ENCODE measurements around the gene SPDYA. TPM values are rescaled to one million over a fixed set of nuclear protein-coding genes. Genes with fewer than 3 reads are reported as not detected.

SPDYA gene
- polyA plus RNA-seq, 1 donor: 1.2 TPM

DNA sequence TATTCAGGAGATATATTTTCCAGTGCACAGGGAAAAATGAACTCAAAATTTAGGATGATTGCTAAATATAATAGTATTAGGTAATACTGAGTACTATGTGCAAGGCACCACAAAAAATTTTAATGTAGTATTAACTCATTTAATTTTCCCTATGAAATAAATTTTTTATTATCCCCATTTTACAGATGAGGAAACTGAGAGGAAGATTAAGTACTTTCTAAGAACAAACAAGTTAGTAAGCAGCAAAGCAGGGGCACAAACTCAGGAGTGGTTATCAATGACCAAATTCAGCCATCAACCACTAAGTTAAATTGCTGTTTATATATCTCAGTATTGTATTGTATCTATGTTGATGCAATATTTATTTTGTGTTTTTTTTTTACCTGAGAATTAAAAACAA, 14.2 kb downstream of the SPDYA start:
- no peak for DNase-seq (ENCODE audit: low read depth)

DNA sequence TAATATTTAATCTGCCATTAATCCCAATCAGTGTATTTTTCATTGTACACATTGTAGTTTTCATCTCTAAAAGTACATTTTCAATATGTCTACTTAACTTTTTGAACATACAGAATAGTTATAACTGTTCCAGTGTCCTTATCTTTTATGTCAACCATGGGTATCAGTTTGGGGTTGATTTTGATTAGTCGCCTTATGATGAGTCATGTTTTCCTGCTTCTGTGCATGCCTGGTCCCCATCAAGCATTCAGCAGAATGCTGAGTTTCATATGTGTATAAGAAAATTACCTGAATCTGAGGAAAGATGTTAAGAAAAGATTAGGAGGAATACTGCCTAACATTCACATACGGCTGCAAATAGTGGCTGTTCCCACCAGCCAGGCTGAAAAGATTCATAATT, 17.7 kb downstream of the SPDYA start:
- no peak for DNase-seq (ENCODE audit: low read depth)

DNA sequence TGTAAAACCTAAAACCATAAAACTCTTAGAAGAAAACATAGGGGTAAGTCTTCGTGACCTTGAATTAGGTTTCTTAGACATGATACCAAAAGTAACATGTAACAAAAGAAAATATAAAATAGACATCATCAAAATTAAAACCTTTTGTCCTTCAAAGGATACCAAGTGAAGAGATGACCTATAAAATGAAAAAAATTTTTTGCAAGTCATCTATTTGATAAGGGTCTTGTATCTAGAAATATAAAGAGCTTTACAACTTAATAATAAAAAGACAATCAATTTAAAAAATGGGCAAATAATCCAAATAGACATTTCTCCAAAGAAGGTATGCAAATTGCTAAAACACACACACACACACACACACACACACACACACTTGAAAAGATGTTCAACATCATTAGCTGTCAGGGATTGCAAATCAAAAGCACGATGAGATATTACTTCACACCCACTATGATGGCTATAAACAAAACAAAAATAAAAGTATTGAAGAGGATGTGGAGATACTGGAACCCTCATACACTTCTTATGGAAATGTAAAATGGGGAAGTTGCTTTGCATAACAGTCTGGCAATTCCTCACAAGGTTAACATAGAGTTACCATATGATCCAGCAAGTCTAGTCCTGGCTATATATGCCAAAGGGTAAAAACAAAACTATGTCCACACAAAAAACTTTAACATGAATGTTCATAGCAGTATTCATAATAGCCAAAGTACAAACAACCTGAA, 23.3 kb downstream of the SPDYA start:
- no peak for DNase-seq (ENCODE audit: low read depth)

DNA sequence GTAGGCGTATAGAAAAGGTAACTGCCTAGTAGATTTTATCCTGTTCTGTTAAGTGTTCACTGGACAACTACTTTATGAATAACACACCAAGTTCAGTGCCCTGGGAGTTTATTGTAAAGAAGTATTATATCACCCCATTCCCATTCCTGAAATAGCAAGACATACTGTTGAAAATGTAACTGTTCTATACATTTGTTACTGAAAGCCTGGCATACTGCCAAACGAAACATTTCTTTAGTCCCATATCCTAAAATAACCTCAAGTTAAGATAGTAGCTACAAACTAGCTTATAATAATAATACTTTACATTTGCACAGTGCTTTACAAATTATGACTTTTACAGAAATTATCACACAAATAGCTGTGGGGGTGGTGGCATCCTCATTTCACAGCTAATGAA, 25.1 kb downstream of the SPDYA start:
- no peak for DNase-seq (ENCODE audit: low read depth)

DNA sequence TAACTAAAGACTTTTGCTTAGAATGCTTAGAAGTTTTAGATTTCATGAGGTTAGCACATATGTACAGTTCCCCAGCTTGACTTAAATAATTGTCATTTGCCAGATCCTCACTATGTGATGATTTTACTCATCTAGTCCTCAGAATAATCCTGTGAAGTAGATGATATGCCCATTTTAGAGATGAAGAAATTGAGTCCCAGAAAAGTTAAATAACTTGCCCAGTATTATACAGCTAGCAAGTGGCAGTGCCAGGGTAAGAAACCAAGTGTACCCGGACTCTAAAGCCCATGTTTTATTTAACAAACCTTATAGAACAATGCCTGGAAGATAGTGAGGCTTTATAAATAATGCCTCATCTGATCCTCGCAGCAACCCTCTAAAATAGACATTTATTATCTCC, 28.3 kb downstream of the SPDYA start:
- DNase-seq (ENCODE audit: low read depth): no peak

DNA sequence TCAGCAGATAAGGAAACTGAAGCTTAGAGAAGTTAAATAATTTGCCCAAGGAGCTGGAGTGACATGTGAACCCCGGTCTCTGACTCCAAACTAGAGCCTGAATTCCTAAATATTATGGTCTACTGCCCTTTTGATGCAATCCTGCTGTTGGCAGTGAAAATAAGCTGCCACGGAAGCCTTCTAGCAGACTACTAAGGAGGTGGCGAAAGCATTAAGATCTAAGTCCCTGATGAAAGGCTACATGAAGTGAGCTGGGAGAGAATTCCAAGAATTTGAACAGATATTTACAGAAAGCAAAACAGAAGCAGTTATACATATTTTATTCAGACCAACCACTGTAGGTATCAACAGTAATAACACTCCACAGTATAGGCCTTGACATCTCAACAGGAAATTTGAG, 31.4 kb downstream of the SPDYA start:
- no peak for DNase-seq (ENCODE audit: low read depth)

DNA sequence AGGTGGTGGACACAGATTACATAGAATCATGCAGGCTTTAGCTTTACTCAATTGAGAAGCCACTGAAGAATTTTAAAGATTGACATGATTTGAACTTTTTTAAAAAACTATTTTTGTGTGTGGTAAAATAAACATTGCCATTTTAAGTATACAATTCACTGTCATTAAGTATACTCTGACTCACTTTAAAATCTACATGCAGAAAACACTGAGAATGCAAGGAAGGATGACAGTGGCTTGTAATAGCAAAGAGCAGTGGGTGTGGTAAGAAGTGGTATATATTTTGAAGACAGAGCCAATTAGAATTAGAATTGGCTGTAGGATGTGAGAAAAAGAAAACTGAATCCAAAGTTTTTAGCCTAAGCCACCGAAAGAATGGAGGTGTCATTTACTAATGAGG, 44.6 kb downstream of the SPDYA start:
- DNase-seq (ENCODE audit: low read depth): no peak

DNA sequence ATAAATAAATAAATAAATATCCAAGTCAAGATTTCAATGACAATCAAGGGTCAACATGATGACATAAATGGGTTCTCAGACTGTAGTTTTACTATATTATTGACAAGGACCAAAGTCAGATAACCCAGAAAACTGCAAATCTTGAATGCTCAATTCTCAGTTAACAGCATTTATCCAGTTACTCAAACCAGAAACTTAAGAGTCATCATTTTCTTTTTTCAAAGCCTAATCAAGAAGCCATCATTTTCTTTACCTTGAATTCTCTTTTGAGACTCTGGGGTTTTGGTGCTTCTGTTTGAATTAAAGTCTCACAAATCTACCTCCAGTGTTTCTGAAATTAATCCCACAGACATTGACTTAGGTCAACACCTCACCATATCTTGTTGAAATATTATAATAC, 45.3 kb downstream of the SPDYA start:
- DNase-seq (ENCODE audit: low read depth): no peak

DNA sequence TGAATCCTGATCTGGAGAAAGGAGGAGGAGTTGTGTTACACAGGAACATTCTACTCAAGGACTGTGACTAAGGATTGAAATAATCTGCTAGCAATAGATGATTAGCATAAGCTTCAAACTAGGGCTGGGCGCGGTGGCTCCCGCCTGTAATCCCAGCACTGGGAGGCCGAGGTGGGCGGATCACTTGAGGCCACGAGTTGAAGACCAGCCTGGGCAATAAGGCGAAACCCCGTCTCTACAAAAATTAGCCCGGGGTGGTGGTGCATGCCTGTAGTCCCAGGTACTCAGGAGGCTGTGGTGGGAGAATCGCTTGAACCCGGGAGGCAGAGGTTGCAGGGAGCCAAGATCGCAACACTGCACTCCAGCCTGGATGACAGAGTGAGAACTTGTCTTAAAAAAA, 58.0 kb downstream of the SPDYA start:
- DNase-seq (ENCODE audit: low read depth): no peak

DNA sequence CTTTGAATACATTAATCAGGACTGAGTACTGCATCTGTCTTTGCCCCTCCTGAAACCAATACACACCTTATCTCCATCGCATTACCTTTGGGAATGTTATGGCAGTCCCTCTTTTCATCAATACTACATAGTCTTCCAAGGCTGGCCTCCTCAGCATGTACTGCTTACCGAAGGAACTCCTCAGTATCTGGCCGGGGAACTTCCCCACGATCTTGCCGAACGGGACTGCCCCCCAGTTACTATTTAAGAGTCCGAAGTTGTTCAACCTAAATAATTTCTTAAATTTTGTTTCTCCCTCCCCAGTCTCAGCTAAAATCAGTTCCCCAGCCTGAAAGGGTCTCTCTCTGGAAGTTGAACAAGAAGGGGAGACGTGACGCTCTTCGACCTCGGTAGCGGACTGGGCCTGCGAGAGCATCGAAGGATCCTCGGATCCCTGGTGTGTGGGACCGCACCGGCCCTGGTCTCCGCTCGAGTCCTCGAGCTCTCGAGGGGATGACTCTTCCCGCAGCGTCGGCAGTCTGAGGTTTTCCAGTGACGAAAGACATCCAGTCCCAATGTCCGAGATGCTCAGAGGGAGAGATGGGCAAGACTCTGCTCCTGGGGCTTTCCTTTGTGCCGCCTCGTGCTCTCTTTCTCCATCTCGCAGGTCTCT, 59.0 kb downstream of the SPDYA start:
- DNase-seq (ENCODE audit: low read depth): no peak

DNA sequence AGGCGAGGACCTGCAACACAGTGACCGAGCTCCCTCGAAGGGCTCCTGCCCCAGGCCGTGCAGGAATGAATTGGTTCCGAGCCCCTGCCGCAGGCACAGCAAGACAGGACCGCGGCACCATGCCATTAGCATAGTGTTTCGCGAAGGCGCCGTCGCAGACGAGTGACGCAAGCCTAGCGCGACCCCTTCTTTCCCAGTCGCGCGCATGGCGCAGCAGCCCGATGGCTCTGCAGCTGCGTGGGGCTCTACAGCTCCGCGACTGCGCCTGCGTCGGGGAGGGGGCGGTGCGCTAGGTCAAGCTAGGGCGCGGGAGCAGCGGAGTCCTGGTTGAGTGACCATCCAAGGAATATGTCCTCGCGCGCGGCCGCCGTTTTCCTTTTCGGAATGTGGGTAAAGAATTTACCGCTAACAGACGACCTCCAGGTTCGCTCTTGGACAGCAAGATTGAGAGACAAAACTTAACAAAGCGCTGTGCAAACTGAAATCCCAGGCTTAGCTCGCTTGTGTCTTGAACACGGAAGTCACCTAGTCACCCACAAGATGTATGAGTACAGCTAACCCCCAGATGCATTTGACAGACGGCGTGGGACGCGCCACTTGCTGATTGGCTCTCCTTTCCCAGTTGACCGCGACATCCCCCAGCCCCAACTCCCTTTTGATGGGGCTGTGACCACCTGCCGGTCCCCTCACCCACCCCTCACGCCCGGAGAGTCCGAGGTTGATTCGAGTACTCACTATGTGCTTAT, 59.7 kb downstream of the SPDYA start, which contains the start of gene TRMT61B:
Gene TRMT61B (minus strand): TSS at position 164 of the 746 bp plus-strand sequence. CDS start 32 bp downstream, at position 132.
- DNase-seq (ENCODE audit: low read depth): peak; percentile 94

DNA sequence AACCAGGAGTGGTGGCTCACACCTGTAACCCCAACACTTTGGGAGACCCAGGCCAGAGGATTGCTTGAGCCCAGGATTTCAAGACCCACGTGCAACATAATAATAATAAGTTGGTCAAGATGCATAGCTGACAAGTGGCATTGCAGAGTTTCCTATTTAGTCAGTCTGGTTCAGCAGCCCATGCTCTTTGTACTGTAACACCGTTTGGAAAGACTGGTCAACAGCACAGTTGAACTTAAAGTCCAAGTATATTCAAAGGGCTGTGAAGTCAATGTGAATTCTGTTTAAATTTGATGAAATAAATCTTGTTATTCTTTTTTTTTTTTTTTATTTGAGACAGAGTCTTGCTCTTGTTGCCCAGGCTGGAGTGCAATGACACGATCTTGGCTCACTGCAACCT, 61.0 kb downstream of the SPDYA start:
- no peak for DNase-seq (ENCODE audit: low read depth)

DNA sequence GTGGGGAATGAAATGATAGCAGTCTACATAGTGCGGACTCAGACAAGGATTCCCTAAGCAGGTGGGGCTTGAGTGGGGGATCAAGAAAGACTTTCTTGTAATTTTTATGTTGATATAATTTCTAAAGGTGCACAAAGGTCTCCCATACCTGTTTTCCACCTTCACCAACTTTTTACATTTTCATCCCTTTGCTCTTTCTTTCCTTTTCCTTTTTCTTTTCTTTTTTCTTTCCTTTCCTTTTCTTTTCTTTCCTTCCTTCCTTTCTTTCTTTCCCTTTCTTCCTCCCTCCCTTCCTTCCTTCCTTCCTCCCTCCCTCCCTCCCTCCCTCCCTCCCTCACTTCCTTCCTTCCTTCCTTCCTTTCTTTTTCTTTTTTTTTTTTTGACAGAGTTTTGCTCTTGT, 69.6 kb downstream of the SPDYA start:
- no peak for DNase-seq (ENCODE audit: low read depth)

DNA sequence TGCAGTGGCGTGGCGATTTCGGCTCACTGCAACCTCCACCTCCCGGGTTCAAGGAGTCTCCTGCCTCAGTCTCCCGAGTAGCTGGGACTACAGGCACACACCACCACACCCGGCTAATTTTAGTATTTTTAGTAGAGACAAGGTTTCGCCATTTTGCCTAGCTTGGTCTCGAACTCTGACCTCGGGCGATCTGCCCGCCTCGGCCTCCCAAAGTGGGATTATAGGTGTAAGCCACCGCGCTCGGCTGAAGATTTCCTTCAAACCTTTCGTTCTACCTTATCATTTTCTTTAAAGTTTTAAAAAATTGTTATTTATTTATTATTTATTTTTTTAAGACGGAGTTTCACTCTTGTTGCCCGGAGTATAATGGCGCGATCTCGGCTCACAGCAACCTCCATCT, 82.9 kb downstream of the SPDYA start:
- DNase-seq (ENCODE audit: low read depth): no peak

DNA sequence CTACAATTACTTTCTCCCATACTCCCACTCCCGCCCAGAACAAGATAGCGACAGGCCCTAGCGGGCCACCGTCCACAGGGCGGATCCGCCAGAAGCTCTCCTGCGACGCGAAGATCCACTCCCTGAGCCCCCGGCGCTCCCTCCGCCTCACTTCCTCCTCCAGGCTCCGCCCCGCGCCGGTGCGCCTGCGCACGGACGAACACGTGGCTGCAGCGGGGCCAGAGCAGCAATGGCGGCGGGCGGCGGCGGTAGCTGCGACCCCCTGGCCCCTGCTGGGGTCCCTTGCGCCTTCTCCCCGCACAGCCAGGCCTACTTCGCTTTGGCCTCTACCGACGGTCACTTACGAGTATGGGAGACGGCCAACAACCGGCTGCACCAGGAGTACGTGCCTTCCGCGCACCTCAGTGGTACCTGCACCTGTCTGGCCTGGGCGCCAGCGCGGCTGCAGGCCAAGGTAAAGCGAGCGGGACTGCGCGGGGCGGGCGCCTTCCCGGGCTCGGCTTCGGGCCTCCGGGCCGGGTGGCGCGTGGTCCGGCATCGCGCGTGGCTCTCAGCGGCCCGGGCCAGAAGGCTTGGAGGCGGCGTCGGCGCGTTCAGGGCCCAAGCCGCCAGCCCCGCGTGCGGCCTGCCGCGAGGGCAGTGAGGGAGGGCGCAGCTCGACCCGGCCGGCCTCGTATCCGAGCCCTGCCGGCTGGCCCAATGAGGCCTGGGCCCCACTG, 84.0 kb downstream of the SPDYA start, which contains the start of gene WDR43:
Gene WDR43 (plus strand): TSS at position 198 of the 719 bp plus-strand sequence. CDS start 32 bp downstream, at position 230.
- DNase-seq (ENCODE audit: low read depth): peak; percentile 97

DNA sequence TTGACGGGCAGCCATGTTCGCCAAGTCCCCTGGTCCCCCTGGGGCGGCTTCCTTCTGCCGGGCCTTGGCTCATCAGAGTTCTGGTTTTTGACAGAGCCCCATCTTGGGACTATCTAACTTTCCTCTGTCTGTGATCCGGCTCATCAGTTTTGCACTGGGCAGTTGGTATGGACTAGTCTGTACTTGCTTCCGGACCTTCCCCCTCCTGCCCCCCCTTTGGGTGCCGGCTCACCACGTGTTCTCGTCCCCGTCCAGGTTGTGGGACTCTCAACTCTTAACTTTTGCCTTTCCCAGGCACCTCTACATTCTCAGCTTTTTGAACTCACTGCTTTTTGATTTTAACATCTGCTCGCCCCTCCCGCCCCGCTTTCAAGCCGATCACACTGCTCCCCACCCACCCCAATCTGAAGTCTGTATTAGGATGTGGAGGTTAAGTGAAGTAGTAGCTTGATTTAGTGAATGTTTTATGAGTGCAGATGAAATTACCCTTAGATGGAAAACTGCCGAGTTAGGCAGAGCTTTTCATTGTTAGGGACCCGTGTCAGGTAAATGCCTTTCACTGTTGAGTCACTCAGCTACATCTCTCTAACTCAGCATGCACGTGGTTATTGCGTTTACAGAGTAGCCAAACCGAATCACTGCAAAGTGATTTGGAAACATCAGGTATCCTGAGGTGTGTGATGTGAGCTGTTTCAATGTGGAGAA, 84.7 kb downstream of the SPDYA start:
- DNase-seq (ENCODE audit: low read depth): no peak

DNA sequence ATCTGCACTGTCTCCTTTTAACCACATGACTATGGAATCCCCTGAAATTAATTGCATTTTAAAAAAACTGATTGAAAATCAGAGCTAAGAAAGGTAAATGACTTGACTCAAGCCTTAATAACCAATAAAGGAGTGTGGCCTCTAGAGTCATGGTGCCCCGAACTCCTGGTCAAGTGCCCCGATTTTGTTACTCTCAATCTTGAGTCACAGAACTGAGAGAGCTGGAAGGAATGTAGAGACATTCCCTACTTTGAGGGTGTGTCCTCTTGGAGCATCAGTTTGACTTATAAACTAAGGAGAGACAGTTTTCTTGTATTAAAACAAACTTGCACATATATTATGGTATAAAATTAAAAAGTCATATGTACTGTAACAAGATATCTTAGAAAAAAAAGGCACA, 86.3 kb downstream of the SPDYA start:
- no peak for DNase-seq (ENCODE audit: low read depth)

DNA sequence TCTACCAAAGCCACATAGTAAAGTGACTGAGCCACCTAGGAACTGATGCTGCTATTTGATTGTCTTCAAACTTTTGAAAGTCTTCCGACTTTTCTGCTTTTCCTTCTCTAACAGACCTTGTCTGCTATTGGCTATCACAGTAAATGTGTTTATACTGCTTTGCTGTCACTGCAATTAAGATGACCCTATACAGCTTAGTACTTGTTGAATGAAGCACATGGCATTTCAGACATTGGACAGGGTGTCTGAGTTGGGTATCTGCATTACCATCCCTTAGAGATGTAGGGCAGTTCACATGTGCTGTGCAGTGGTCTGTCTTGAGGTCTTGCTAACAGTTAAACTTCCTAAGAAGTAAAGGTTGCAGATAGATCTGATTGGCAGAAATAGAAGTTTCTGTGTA, 87.4 kb downstream of the SPDYA start:
- DNase-seq (ENCODE audit: low read depth): no peak

Measured in forelimb muscle (tissue), 1 donor.